Vagina (tissue), 2 donors: ENCODE measurements around the gene SPRED1. TPM values are rescaled to one million over a fixed set of nuclear protein-coding genes. Genes with fewer than 3 reads are reported as not detected.

Experiments used
- DNase-seq, 2 donors: peaks; one replicate each; pipeline ENCODE4 v3.0.0-alpha.2; 2017; ENCODE audit errors: extremely low spot score in 2 of 2
- H3K27ac ChIP-seq: fragments of 200-600 bp; sonication (generic); one replicate; pipeline ENCODE4 v1.5.1; 2019
- H3K27me3 ChIP-seq: fragments of 200-600 bp; sonication (generic); one replicate; pipeline ENCODE4 v1.5.1; 2019
- H3K36me3 ChIP-seq, 2 donors: fragments of 200-600 bp; sonication (generic); one replicate each; pipeline ENCODE4 v1.5.1; 2017 to 2019
- H3K4me1 ChIP-seq: fragments of 200-600 bp; sonication (generic); one replicate; pipeline ENCODE4 v1.5.1; 2019
- H3K4me3 ChIP-seq, 2 donors: fragments of 200-600 bp; sonication (generic); 1 replicate in 1 of 2; 2 replicates in 1 of 2; pipeline ENCODE4 v1.5.1; 2016 to 2019
- H3K9me3 ChIP-seq: fragments of 200-600 bp; sonication (generic); one replicate; pipeline ENCODE4 v1.5.1; 2019
- CTCF ChIP-seq, 3 experiments: fragments of 450-650 bp in 2 of 3; fragments of 200-600 bp in 1 of 3; sonication (generic) in 1 of 3; IDR thresholded peaks; one replicate each; pipeline ENCODE4 v1.5.1; 2017 to 2019; ENCODE audit warnings: antibody characterized with exemption in 3 of 3, mild to moderate bottlenecking in 2 of 3, moderate library complexity in 2 of 3
- POLR2A ChIP-seq, 2 donors: fragments of 450-650 bp; IDR thresholded peaks; one replicate each; pipeline ENCODE4 v1.6.1; 2017; ENCODE audit warnings: antibody characterized with exemption in 2 of 2, mild to moderate bottlenecking in 2 of 2, moderate library complexity in 2 of 2
- POLR2AphosphoS5 ChIP-seq, 2 donors: sonication (generic); formaldehyde crosslinking; IDR thresholded peaks; one replicate each; pipeline ENCODE4 v1.9.0; 2017; ENCODE audit warnings: antibody characterized with exemption in 2 of 2, mild to moderate bottlenecking in 2 of 2, low read depth in 1 of 2; ENCODE audit not compliant: insufficient read depth in 1 of 2
- intact Hi-C: fragments of 100-400 bp; cut with DNase I; formaldehyde crosslinking; loops from one replicate; pipeline ENCODE4 v1.15.1; 2023
- total RNA-seq: library from RNA; depleted of rRNA; stranded (reverse); fragments of >200 nt; gene quantifications from one replicate; pipeline ENCODE4 v1.2.3, GENCODE V29; 2016

SPRED1 gene
- total RNA-seq, 1 donor from 2014 or later = 16.7 TPM

DNA sequence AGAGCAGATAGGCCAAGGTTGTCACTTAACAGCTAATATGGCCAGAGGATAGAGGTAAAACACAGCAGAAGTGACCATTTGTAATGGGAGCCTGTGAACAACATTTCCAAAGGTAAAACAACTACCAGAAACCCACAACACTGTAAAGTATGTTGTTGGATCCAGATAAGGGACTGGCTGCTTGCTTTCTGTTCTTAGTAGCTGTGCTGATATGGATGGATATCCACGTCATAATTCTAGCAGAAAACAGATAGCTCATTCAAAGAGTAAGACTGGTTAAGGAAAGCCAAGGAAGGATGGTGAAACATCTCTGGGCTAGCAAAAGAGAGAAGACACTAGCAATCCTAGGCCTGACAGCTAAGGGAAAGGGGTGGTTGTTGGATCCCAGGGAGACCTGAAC lies 36.9 kb upstream of the SPRED1 start:
- Histone ChIP-seq H3K27ac (no peak overlapping the region), H3K27me3 (no peaks in the 10 kb centered on the region), H3K36me3 (no peaks in the 10 kb centered on the region), H3K4me3 (no peak overlapping the region), H3K4me1 (no peaks in the 10 kb centered on the region), H3K9me3 (no peaks in the 10 kb centered on the region)
- no peak for DNase-seq
- TF ChIP-seq POLR2A (IDR thresholded peaks at IDR 0.05) = no peak
- no peak for TF ChIP-seq CTCF (IDR thresholded peaks at IDR 0.05)
- TF ChIP-seq POLR2AphosphoS5 (IDR thresholded peaks at IDR 0.05; ENCODE audit: insufficient read depth in 1 of 2, low read depth in 1 of 2) = no peak
- intact Hi-C loops = no loop called here

DNA sequence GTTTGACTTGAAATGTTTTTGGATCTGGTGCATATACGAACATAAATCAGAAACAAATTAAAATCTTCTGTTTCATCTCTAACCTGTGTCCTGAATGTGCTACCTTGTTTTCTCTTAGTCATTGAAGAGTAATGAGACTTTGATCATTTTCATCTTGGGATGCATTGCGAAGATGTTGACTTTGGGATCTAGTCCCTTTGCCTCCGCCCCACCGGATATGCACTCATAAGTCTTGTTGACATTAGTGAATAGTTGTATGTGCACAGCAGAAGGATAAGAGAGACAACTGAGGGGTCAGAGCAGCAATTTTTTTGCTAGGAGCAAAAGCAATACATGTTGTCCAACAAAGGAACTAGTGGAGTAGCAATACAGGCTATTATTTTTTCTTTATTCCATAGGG lies 35.9 kb upstream of the SPRED1 start:
- no peak overlapping the region for H3K27ac ChIP-seq
- H3K9me3 ChIP-seq = no peaks in the 10 kb centered on the region
- no peak overlapping the region for H3K4me3 ChIP-seq
- H3K27me3 ChIP-seq = no peaks in the 10 kb centered on the region
- no peaks in the 10 kb centered on the region for H3K36me3 ChIP-seq
- no peak for DNase-seq
- intact Hi-C loops = no loop called here
- H3K4me1 ChIP-seq = no peaks in the 10 kb centered on the region
- TF ChIP-seq POLR2AphosphoS5 (IDR thresholded peaks at IDR 0.05; ENCODE audit: insufficient read depth in 1 of 2, low read depth in 1 of 2) = no peak
- TF ChIP-seq POLR2A (IDR thresholded peaks at IDR 0.05) = no peak
- no peak for TF ChIP-seq CTCF (IDR thresholded peaks at IDR 0.05)

DNA sequence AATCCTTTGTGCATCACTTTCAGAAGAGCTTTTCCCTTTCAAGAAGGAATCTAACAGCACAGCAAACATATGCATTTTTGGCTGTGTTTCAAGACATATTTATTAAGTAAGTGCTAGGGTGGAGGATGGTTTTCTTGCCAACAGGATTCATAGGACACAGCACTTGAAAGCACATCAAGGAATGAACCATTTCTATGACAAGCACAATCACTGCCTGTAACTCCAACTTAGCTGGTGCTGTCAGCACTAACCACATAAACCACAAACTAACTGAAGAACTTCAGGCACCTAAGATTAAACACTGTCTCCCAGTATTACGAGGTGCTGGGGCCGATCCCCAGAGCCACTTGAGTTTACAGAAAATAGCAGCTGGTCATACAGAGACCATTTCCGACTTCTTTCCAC lies 35.4 kb upstream of the SPRED1 start:
- no peak overlapping the region for H3K4me3 ChIP-seq
- no peak for DNase-seq
- H3K36me3 ChIP-seq = no peaks in the 10 kb centered on the region
- no peaks in the 10 kb centered on the region for H3K9me3 ChIP-seq
- intact Hi-C loops = no loop called here
- TF ChIP-seq CTCF (IDR thresholded peaks at IDR 0.05) (no peak), POLR2A (IDR thresholded peaks at IDR 0.05) (no peak), POLR2AphosphoS5 (IDR thresholded peaks at IDR 0.05; ENCODE audit: insufficient read depth in 1 of 2, low read depth in 1 of 2) (no peak)
- H3K27ac ChIP-seq = no peak overlapping the region
- H3K27me3 ChIP-seq = no peaks in the 10 kb centered on the region
- no peaks in the 10 kb centered on the region for H3K4me1 ChIP-seq

GRCh38 chr15:38217788-38218609 lies 34.6 kb upstream of the SPRED1 start:
- peak in 1 of 2 donors; percentile 82 for TF ChIP-seq POLR2AphosphoS5 (IDR thresholded peaks at IDR 0.05; ENCODE audit: insufficient read depth in 1 of 2, low read depth in 1 of 2)
- no peak for TF ChIP-seq CTCF (IDR thresholded peaks at IDR 0.05)
- intact Hi-C loops = no loop called here
- Histone ChIP-seq H3K4me1 (no peaks in the 10 kb centered on the region), H3K27me3 (no peaks in the 10 kb centered on the region), H3K27ac (no peak overlapping the region), H3K36me3 (no peaks in the 10 kb centered on the region), H3K9me3 (no peaks in the 10 kb centered on the region), H3K4me3 (no peak overlapping the region)
- DNase-seq = no peak

GRCh38 chr15:38220606-38221273 lies 31.9 kb upstream of the SPRED1 start:
- intact Hi-C loops = no loop called here
- no peak for DNase-seq
- Histone ChIP-seq H3K36me3 (no peaks in the 10 kb centered on the region), H3K9me3 (no peaks in the 10 kb centered on the region), H3K4me3 (no peak overlapping the region), H3K27me3 (no peaks in the 10 kb centered on the region), H3K4me1 (no peaks in the 10 kb centered on the region), H3K27ac (no peak overlapping the region)
- TF ChIP-seq CTCF (IDR thresholded peaks at IDR 0.05) (no peak), POLR2A (IDR thresholded peaks at IDR 0.05) (no peak)
